GM18502 (cell line): ENCODE data around the gene THY1.
"Not testable (repeated sequence)": the region's sequence is repeated elsewhere in the genome, so short reads cannot be mapped to it uniquely, and the experiment has no call there.

Experiments used
- ATAC-seq: cut with Tn5 transposase; IDR thresholded peaks from one replicate; pipeline ENCODE4 v1.9.1; 2021; ENCODE audit warnings: mild to moderate bottlenecking; ENCODE audit not compliant: unreplicated experiment, poor library complexity

The THY1 gene

DNA sequence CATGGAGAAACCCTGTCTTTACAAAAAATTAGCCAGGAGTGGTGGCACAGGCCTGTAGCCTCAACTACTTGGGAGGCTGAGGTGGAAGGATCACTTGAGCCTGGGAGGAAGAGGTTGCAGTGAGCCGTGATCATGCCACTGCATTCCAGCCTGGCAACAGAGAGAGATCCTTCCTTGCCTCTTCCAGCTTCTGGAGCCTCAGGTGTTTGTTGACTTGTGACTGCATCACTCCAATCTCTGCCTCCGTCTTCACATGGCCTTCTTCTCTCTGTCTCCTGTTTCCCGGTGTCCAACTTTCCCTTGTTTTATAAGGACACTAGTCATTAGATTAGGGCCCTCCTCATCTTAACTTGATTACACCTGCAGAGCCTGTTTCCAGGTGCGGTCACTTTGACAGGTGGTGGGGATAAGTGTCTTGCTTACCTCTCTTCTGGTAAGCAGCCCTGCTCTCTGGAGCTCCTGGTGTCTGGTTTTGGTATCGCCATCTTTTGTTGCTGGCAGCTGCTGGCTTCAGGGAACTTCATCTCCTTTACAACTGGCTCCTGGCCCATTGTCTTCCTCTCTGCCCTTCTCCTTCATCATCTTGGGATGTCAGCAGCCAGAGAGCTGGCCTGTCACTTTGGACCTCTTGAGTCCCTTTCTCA lies 33.2 kb downstream of the THY1 start:
- no peak for ATAC-seq

GRCh38 chr11:119388103-119388502 lies 34.9 kb downstream of the THY1 start:
- ATAC-seq: no peak

- ATAC-seq: no peak
These were observed 38.6 kb downstream of the THY1 start for GRCh38 chr11:119384332-119384731.

GRCh38 chr11:119382513-119382912 lies 40.5 kb downstream of the THY1 start:
- not testable (repeated sequence) for ATAC-seq

DNA sequence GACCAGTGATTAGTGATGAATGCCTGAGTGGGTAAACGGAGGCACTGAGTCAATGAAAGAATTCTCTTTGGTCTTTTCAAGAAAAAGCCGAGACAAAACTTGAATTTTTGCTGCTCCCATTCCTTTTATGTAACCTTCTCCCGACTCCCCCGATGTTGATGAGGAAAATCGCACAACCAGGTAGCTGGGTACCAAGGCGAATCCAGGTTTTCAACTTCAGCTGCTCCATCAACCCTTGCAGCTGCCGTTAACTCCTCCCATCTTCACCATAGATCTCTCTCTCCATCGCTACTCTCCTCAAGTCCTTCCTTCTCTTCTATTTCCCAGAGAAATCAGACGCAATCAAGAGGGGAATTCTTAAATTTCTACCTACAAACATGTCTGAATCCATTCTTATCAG lies 40.9 kb downstream of the THY1 start:
- no peak for ATAC-seq

DNA sequence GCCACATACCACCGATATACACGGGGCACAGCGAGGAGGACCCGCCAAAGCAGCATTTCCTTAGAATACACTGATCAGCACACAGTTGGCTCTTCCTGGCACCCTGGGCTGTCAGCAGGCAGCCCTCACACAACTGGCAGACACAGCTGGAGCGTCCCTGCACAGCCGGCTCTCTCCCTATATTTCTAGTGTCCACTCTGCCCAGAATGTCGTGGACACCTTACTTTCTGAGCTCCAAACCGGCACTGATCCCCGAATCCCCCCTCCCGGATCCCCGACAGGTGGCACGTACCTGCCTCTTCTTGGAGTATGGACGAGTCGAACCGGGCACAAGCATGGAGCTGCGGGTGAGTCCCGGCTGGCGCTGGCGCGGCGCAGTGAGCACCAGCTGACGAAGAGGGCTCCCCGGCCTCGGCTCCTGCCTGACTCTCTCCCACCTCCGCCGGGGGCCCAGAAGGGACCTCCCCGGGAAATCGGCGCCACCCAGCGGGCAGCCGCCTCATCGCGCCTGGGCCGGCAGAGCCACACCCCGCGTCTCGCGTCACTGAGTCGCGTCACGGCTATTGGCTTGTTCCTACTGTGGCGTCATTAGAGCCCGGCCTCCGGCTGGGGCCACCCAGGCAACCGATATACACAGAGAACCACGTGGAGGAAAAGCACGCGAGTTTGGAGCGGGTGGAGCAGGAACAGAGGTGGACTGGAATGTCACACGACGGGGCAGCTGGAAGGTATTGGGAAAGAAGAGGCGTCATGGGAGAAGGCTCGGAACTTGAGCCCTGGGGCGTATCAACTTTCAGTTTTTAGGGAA lies 41.6 kb downstream of the THY1 start, which contains the start of gene USP2:
Gene USP2 (minus strand): TSS at position 510 of the 808 bp plus-strand sequence. CDS start 8,210 bp downstream, outside the sequence.
- ATAC-seq: peak; percentile 99

DNA sequence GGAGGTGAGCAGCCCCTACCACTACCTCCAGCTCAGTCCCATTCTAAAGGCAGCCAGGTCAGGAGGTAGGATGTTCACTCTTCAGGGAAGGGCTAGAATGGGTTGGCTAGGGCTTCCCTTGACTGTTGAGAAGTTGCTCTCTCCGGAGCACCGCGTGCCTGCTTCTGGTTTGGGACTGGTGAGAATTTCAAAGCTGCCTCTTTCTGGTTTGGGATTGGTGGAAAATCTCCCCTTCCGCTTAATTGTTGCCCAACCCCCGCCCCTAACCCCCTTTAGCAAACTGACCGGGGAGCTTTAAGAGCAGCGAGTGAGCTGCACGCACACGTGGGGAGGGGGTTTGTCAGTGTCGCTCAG lies 42.2 kb downstream of the THY1 start:
- ATAC-seq: no peak

DNA sequence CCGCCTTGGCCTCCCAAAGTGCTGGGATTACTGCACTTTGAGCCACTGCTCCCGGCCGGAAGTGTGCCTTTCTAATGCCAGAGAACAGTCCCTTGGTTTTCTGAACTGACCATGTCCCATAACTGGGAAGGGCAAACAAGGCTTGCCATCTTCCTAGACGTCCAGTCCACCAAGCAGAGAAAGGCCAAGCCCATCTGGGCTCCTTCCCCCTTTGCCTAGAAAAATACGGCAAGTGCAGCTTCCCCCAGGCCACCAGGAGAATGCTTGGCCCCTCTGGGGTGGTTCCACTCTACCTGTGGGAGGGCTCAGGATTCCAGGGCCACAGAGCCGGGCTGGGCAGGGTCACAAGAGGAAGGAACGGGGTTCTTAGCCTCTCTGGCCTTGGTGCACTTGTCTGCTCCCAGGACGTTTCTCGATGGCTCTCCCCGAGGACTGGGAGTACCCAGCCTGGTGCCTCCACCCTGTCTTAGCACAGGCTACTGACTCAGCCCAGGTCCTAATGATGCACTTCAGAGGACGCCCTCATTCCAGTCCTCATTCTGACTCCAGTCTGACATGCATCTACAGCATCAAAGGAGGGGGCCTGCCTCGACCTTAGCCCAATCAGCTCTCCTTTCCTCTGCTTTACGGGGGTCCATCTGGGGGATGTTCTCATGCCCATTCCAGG lies 42.7 kb downstream of the THY1 start:
- ATAC-seq: no peak

- ATAC-seq: no peak
These were observed 44.0 kb downstream of the THY1 start for GRCh38 chr11:119378851-119379465.

DNA sequence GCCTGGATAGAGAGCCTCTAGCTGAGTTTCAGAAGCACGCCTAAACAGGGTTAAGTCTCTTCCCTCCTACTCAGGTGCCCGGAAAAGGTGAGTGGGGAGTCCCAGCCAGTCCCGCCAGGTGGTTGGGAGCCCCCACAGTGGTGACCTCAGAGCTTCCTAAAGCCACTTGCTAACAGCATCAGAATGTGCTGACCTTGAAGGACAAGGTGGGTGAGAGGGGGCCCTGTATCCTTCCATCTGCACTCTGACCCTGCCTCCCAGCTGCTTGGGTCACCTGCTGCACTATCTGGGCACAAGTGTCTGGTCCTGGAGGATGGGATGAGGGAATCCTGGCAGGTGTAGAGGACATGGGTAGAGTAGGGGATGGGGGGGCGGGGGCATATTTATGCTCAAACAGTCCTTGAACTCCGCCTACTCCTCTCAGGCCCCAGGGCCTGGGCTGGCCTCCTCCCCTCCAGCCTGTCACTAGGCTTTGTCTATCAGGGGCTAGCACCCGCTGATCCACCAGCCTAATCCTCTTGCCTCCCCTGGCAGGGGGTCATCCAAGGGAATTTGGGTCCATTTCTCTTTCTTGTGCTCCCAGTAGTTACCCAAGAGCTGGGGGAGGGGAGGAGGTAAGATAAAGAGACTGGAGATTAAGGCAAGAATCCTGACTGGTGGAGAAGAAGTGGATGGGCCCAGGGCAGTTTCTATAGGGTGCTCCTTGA lies 44.9 kb downstream of the THY1 start:
- ATAC-seq: no peak

DNA sequence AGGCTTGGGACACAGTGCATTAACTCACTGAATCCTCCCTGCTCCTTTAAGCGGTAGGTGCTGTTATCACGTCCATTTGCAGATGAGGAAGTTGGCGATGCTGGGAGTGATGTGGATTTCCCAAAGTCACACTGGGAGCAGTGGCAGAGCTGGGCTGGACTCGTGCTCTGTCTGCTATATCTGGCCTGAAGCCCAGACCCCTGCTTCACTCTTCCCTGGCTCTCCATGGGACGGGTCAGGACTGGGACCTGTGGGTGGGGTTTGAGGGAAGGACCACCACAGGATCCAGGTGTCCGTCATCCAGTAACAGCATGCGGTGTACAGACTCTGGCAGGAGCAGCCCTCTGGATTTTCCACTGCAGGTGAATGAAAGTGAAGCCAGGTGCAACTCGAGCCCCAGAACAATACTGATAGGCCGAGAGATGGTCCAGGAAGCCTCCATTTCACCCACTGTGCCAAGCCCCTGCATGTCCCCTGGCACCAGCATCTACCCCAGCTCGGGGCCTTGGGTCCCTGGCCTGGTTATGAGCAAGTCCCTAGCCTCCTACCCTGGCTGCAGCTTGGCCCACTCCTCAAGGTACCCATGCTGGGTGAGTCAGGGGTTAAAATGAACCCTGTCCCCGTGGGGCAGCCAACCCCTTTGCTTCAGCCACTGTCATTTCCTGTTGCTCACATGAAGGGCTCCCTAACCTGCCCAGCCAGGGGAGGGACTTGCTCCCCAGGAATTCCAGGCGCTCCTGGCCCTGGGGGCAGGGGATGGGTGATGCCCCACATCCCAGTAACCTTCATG lies 45.7 kb downstream of the THY1 start:
- no peak for ATAC-seq

GRCh38 chr11:119376197-119376847 lies 46.6 kb downstream of the THY1 start:
- no peak for ATAC-seq

DNA sequence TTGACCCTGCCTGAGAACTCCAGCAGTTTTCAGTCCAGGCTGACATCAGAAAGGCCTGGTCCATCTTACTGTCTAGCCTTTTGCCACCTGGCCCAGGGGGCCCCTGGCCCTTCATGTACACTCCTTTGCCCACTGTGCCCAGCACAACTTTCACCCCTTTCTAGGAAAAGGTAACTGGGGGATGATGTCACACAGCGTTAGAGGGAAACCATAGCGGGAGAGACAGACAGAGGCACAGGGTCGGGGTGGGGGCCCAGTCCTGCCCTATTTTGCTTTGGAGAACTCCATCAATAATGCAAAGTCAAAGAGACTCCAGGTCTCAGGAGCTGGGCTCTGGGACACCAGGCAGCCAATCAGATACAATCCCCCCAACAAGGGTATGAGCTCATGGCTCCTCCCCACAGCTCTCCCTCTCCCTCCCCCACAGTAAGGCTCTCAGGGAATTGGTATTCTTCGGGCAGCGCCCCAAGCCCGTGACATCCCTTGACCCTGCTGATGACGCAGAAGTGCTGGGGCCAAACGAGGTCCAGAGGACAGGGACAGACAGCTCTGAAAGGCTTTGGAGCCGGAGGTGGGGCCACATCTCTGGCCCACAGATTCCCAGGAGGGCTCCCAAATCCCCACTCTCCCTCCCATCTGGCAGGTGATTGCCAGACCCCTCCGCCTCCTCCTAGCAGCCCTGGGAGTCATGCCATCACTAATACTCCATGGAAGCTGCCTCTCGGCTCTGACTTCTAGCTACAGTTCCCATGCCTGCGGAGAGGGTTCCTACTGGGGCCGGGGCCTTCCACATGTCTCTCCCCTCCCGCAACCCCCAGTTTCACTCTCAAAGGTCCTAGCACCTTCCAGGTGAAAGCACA lies 47.4 kb downstream of the THY1 start:
- ATAC-seq: no peak

DNA sequence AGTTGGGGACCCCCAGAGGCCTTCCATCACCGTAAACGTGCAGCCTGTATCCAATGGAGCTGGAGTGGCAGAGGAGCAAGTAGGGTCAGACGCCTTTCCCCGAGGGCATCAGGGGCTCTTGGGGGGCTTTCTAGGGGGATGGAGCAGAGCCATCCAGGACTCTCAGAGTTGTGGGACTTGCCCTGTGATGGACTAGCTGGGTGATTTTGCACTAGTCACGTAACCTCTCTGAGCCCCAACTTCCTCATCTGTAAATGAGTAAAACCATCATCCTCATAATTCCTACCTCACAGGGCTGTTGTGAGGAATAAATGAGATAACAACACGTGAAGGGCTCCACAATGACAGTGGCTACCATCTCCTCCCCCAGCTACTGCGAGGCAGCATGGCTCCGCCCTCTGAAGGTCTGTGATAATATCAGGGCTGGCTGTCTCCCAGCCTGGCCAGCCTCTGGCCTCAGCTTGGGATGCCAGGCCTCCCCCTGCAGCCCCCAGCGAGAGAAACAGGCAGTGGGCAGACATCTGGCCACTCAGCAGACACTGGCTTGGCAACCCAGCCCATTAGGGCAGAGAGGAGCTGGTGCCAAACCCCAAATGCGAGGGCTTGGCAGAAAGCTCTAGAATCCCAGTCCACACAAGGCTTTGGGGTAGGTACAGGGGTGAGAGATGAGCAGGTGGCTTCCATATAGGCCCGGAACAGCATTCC lies 48.2 kb downstream of the THY1 start:
- no peak for ATAC-seq

- ATAC-seq: no peak
These were observed 48.9 kb downstream of the THY1 start for GRCh38 chr11:119373921-119374631.

- ATAC-seq: no peak
These were observed 49.7 kb downstream of the THY1 start for GRCh38 chr11:119373059-119373920.
